GM12801 (cell line): ENCODE measurements around the gene MRPL14.

Source experiments
- CTCF ChIP-seq: IDR thresholded peaks from one replicate; pipeline ENCODE4 v1.5.1; 2011; ENCODE audit warnings: control low read depth; ENCODE audit not compliant: insufficient read length; ENCODE audit errors: extremely low read depth

MRPL14 gene

GRCh38 chr6:44117397-44118128 is 9.7 kb downstream of the MRPL14 start:
- no peak for TF ChIP-seq CTCF

GRCh38 chr6:44116641-44117382 is 10.4 kb downstream of the MRPL14 start:
- no peak for TF ChIP-seq CTCF

- no peak for TF ChIP-seq CTCF
Measured at GRCh38 chr6:44115866-44116265, 11.4 kb downstream of the MRPL14 start.

- no peak for TF ChIP-seq CTCF
Measured at GRCh38 chr6:44113414-44113813, 13.8 kb downstream of the MRPL14 start.

- TF ChIP-seq CTCF = no peak
Measured at GRCh38 chr6:44111434-44112417, 15.5 kb downstream of the MRPL14 start.

- TF ChIP-seq CTCF = no peak
Measured at GRCh38 chr6:44110966-44111365, 16.3 kb downstream of the MRPL14 start.
